GM19468 (cell line): ENCODE measurements around the gene CD14.
"Not testable (repeated sequence)": the region's sequence is repeated elsewhere in the genome, so short reads cannot be mapped to it uniquely, and the experiment has no call there.

Experiments used
- ATAC-seq: cut with Tn5 transposase; IDR thresholded peaks from one replicate; pipeline ENCODE4 v1.9.1; 2021; ENCODE audit warnings: mild to moderate bottlenecking, moderate library complexity, moderate number of reproducible peaks; ENCODE audit not compliant: unreplicated experiment; ENCODE audit errors: extremely low read depth

The CD14 gene

DNA sequence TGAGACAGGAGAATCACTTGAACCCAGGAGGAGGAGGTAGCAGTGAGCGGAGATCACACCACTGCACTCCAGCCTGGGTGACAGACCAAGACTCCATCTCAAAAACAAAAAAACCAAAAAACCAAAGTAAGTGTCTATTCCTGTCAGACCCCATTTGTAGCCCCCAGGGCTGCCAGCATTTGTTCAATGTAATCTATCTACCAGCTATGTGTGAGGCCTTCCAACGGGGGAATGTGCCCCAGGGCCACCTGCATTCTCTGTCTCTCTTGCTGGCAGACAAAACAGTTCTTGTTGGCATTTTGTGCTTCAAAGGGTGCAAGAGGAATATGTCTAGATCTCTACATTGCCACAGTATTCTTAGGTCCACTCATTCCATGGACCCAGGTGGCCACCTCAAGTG is 34.1 kb downstream of the CD14 start:
- ATAC-seq, result no peak

DNA sequence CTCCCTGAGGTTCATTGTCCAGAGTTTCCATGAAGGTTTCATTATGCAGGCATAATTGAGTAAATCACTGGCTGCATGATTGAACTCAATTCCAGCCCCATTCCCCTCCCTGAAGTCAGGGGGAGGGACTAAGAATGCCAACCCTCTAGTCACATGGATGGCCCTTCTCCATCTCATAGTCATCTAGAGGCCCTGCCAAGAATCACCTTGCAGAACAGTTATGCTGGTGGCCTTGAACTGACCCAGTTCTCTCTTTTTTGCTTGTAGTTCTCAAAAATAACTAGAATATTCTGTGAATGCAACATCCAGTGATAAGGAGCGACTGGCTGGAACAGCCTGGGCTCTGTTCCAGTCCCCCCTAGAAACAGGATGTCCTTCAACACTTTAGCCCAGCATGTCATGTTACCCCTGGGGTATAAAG is 36.6 kb downstream of the CD14 start:
- ATAC-seq, result no peak

DNA sequence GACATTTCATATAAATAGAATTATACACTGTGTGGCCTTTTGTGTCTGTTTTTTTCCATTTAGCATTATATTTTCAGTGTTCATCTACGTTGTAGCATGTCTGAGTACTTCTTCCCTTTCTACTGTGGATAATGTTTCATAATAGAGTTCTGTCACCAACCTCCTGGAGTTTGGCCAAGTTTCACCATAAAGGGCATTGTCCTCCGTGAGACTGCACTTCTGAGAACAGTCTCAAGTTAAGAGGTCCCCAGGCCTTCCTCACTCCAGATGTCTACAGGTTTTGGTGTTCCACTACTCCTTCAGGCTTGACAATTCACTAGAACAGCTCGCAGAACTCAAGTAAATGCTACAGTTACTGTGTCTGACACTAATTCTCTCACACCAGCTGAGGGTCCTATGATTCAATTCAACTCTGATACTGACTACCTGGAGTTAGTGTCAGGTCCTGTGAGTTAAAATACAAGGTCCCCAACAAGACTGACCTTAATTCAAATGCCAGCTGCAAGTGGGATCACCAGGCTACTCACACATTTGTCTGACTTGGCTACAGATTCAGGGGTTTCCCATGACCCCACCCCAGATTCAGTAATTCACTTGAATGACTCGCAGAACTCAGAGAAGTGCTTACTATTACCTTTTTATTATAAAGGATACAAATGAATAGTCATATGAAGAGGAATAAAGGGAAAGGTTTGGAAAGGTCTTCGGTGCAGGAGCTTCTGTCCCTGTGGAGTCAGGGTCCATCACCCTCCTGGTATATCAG is 37.3 kb downstream of the CD14 start:
- ATAC-seq, result no peak

DNA sequence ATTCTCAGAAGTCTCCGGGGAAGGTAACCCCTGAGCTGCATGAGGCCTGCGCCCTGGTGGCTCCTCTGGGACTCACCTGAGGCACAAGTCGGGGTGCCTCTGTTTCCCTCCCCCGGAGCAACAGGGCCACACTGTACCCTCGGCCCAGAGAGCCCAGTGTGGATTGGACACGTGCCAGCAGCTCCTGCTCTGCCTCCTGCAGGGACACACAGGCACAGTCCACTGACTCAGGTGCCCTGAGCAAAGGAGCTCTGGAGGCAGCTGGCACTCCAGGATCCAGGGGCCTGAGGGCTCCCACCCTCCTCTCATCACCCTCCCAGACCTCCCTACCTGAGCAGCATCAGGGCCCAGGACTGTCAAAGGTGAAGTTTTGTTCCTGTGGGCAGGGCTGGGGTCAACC is 38.8 kb downstream of the CD14 start:
- ATAC-seq, result no peak

DNA sequence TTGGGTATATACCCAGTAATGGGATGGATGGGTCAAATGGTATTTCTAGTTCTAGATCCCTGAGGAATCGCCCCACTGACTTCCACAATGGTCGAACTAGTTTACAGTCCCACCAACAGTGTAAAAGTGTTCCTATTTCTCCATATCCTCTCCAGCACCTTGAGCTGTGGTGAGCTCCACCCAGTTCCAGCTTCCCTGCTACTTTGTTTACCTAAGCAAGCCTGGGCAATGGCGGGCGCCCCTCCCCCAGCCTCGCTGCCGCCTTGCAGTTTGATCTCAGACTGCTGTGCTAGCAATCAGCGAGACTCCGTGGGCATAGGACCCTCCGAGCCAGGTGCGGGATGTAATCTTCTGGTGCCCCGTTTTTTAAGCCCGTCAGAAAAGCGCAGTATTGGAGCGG is 39.9 kb downstream of the CD14 start:
- not testable (repeated sequence) for ATAC-seq

DNA sequence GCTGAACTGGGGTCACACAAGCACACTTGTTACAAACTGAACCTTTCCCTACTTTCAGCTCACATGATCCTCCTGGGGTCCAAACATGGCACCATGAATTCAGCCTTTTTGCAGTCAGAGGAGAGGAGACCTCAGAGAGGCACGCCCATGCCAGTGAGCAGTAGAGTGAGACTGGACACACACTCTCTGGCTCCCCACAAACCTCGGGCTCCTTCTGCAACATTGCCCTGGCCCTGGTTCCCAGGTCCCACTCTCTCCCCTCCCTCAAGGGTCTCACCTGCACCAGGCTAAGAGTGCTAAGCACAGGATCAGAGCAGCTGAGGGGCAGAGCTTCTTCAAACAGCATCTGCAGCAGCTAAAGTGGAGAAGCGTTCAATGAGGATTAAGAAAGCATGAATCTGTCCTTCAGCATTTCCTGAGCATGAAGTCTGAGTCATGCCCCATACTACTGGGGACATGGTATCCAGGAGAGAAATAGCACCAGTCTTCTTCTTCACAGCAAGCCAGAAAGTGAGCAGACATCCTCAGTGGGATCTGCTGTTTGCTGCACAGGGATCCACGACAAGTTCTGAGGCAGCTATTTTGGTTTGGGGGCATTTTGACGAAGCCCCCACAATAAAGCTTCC is 41.1 kb downstream of the CD14 start:
- no peak for ATAC-seq

- ATAC-seq, result no peak
Observed at GRCh38 chr5:140590861-140591260, 42.1 kb downstream of the CD14 start.

DNA sequence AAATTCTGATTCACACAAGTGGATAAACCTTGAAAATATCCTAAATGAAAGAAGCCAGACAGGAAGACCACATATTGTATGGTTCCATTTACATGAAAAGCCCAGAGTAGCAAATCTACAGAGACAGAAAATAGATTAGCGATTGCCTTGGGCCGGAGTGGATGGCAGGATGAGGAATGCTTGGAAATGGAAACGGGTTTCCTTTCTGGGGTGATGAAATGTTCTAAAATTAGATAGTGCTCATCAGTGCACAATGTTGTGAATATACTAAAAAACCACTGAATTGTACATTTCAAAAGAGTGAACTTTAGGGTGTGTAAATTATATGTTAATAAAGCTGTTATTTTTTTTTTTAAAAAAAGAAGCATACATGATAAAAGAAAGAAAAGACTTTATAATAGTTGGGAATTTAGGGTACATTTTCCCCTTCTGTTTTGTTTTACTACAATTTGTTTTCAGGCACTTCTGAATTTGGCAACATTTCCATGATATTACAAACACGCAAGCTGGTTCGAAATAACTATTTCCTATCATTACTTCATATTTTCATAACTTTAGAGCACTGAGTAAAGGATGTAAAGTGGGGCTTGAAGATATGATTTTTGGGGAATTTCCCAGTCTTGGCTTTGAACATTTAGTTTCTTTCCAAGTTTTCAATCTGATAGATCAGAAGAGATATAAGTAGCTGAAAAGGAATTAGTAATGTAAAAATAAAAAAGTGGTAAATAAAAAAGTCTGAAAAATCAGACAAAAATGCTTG is 44.5 kb downstream of the CD14 start:
- no peak for ATAC-seq

GRCh38 chr5:140587495-140587894 is 45.5 kb downstream of the CD14 start:
- ATAC-seq, result no peak
